NCI-H1417 treated with DMSO at 0.1 percent for 48 hours (cell line): Measurements from ENCODE around the gene ELK1.
"Not testable (repeated sequence)": the region's sequence is repeated elsewhere in the genome, so short reads cannot be mapped to it uniquely, and the experiment has no call there.

Experiments used
- DNase-seq: peaks from one replicate; lab custom pipeline; 2025; lab: John Stamatoyannopoulos, UW

Gene ELK1

GRCh38 chrX:47650164-47651042 is at the start of gene ELK1:
Gene ELK1 (minus strand): TSS chrX:47650563. CDS start chrX:47641441, 9,122 bp downstream.
- peak; percentile 92 for DNase-seq

- DNase-seq = no peak
These were observed 46.8 kb upstream of the ELK1 start for GRCh38 chrX:47697181-47697580.

- DNase-seq = no peak
These were observed 39.8 kb upstream of the ELK1 start for GRCh38 chrX:47690175-47690574.

- peak; percentile 7 for DNase-seq
These were observed 36.9 kb upstream of the ELK1 start for GRCh38 chrX:47687263-47687662.

GRCh38 chrX:47683829-47684205 is 33.5 kb upstream of the ELK1 start:
- DNase-seq = no peak

- no peak for DNase-seq
These were observed 32.9 kb upstream of the ELK1 start for GRCh38 chrX:47683184-47683828.

GRCh38 chrX:47675959-47676859 is 25.8 kb upstream of the ELK1 start:
- DNase-seq = not testable (repeated sequence)

GRCh38 chrX:47674776-47675175 is 24.4 kb upstream of the ELK1 start:
- no peak for DNase-seq

- DNase-seq = not testable (repeated sequence)
These were observed 15.4 kb upstream of the ELK1 start for GRCh38 chrX:47665797-47666196.

GRCh38 chrX:47664737-47665136 is 14.4 kb upstream of the ELK1 start:
- DNase-seq = no peak

GRCh38 chrX:47662144-47662657 is 11.8 kb upstream of the ELK1 start:
- no peak for DNase-seq

GRCh38 chrX:47661539-47661938 is 11.2 kb upstream of the ELK1 start:
- no peak for DNase-seq

GRCh38 chrX:47659421-47659726 is 9.0 kb upstream of the ELK1 start:
- DNase-seq = no peak

GRCh38 chrX:47658684-47659420 is 8.5 kb upstream of the ELK1 start, which contains the start of gene UXT:
Gene UXT (minus strand): TSS chrX:47659180. CDS start chrX:47658927, 253 bp downstream.
- DNase-seq = peak; percentile 96

GRCh38 chrX:47658301-47658683 is 7.9 kb upstream of the ELK1 start:
- DNase-seq = no peak

- no peak for DNase-seq
These were observed 911 bp upstream of the ELK1 start for GRCh38 chrX:47651043-47651905.

GRCh38 chrX:47649781-47650163 is 591 bp downstream of the ELK1 start:
- no peak for DNase-seq

GRCh38 chrX:47649271-47649670 is 1.1 kb downstream of the ELK1 start:
- DNase-seq = no peak

GRCh38 chrX:47648376-47648775 is 2.0 kb downstream of the ELK1 start:
- no peak for DNase-seq

- no peak for DNase-seq
These were observed 3.7 kb downstream of the ELK1 start for GRCh38 chrX:47646636-47647035.

- DNase-seq = no peak
These were observed 4.8 kb downstream of the ELK1 start for GRCh38 chrX:47645530-47645929.
